IgD-negative memory B cell (primary cell): ENCODE results near the gene TMEM175. TPM values are rescaled to one million over a fixed set of nuclear protein-coding genes. Genes with fewer than 3 reads are reported as not detected.

Experiments used
- H3K27ac Mint-ChIP-seq, 3 donors: one replicate each; pipeline ENCODE4 v1.8.0; 2020 to 2022; ENCODE audit warnings: mild to moderate bottlenecking in 3 of 3, mixed read lengths in 3 of 3, moderate library complexity in 1 of 3
- H3K27me3 Mint-ChIP-seq: one replicate; pipeline ENCODE4 v1.8.0; 2021; ENCODE audit warnings: mixed read lengths
- H3K36me3 Mint-ChIP-seq: one replicate; pipeline ENCODE4 v1.8.0; 2020; ENCODE audit warnings: mild to moderate bottlenecking, mixed read lengths
- H3K4me1 Mint-ChIP-seq, 3 donors: one replicate each; pipeline ENCODE4 v1.8.0; 2020 to 2022; ENCODE audit warnings: mixed read lengths in 3 of 3, mild to moderate bottlenecking in 1 of 3
- H3K4me3 Mint-ChIP-seq, 4 donors: one replicate each; pipeline ENCODE4 v1.8.0; 2020 to 2022; ENCODE audit warnings: mild to moderate bottlenecking in 4 of 4, mixed read lengths in 4 of 4, moderate library complexity in 3 of 4
- H3K9me3 Mint-ChIP-seq, 3 donors: one replicate each; pipeline ENCODE4 v1.8.0; 2020 to 2021; ENCODE audit warnings: mixed read lengths in 3 of 3, mild to moderate bottlenecking in 1 of 3
- polyA plus RNA-seq: library from polyadenylated mRNA; unstranded; fragments of 300-500 nt; fragmentation: Illumina TruSeq; gene quantifications from one replicate; pipeline ENCODE4 v1.2.3, GENCODE V29; 2021

TMEM175 gene
- polyA plus RNA-seq, 1 donor from 2014 or later: 20.0 TPM

DNA sequence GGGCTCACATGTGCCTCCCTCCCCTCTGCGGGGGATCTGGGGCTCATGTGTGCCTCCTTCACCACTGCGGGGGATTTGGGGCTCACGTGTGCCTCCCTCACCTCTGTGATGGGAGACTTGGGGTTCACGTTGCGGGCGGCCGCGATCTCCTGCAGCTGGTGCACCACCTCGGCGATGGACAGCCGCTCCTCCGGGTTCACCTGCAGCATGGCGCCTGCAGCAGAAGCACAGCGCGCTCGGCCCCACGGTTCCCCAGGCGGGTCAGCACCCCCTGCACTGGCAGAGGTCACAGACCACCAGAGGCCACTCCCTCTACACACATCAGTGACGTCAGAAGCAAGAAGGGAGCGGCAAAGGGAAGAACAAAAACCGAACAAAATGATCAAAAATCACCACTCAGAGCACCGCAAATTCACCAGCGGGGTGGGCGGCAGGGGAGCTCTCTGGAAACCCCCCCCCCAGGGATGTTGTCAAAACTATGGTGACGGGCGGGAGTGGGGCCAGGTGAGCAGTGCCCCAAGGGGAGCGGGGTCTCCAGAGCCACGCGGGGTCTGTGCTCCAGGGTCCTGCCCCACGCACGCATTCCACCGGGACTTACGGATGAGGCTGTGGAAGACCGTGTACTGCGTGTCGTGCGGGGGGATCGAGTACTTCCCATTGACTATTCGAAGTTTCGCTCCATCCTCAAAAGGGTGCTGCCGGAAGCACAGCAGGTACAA lies 38.8 kb upstream of the TMEM175 start:
- H3K4me3 Mint-ChIP-seq: no peak overlapping the region
- H3K27me3 Mint-ChIP-seq: no peaks in the 10 kb centered on the region
- peaks cover 1% of the 10 kb centered on the region for H3K36me3 Mint-ChIP-seq
- no peaks in the 10 kb centered on the region for H3K9me3 Mint-ChIP-seq
- H3K4me1 Mint-ChIP-seq: peaks cover 0 to 1% (median 0%) of the 10 kb centered on the region in 3 donors
- H3K27ac Mint-ChIP-seq: no peak overlapping the region

GRCh38 chr4:893995-894705 lies 38.1 kb upstream of the TMEM175 start:
- no peaks in the 10 kb centered on the region for H3K9me3 Mint-ChIP-seq
- no peak overlapping the region for H3K27ac Mint-ChIP-seq
- H3K4me1 Mint-ChIP-seq: peaks cover 0 to 1% (median 0%) of the 10 kb centered on the region in 3 donors
- H3K4me3 Mint-ChIP-seq: no peak overlapping the region
- H3K36me3 Mint-ChIP-seq: peaks cover 1% of the 10 kb centered on the region
- no peaks in the 10 kb centered on the region for H3K27me3 Mint-ChIP-seq

DNA sequence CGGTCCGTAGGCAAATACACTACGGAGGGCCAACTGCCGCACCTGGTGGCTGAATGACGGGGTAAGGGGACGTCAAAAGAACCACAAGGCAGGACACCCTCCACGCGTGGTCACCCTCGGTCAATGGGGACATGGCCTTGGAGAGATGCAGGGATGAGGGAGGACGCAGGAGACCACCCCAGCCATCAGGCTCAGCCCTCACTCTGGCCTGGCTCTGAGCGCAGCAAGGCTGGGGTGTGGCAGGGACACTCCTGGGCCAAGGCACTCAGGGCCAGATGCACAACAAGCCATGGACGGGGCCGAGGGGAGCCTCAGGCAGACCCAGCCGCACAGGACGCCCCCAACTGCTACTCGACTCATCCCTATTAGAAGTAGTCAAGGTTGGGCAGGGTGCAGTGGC lies 36.7 kb upstream of the TMEM175 start:
- Mint-ChIP-seq H3K27me3 (no peaks in the 10 kb centered on the region), H3K4me3 (no peak overlapping the region), H3K36me3 (peaks cover 3% of the 10 kb centered on the region), H3K4me1 (peaks cover 0 to 1% (median 0%) of the 10 kb centered on the region in 3 donors), H3K27ac (no peak overlapping the region), H3K9me3 (no peaks in the 10 kb centered on the region)

- no peak overlapping the region for H3K27ac Mint-ChIP-seq
- H3K9me3 Mint-ChIP-seq: no peaks in the 10 kb centered on the region
- H3K4me1 Mint-ChIP-seq: no peaks in the 10 kb centered on the region
- no peak overlapping the region for H3K4me3 Mint-ChIP-seq
- no peaks in the 10 kb centered on the region for H3K27me3 Mint-ChIP-seq
- peaks cover 3% of the 10 kb centered on the region for H3K36me3 Mint-ChIP-seq
Observed at GRCh38 chr4:896216-896615, 36.0 kb upstream of the TMEM175 start.

DNA sequence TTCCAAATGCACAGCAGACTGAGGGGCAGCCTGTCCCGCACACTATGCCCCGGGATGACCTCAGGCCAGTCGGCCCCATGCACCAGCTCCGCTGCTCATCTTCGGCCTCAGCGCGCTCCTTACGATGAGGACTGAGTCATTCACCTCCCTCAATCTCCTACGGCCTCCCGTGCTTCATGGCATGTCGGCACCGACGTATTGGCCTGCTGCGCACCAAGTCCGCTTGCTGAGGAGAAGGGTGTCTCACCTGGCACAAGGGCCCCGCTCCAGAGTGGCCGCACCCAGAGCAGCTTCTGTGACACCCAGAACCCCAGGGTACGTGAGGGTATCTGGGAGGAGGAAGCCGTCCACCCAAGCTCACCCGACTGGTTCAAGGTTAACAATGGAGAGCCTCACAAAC lies 35.6 kb upstream of the TMEM175 start:
- Mint-ChIP-seq H3K27ac (peak overlapping the region in 1 of 3 donors; percentile 59), H3K27me3 (no peaks in the 10 kb centered on the region), H3K9me3 (no peaks in the 10 kb centered on the region)

DNA sequence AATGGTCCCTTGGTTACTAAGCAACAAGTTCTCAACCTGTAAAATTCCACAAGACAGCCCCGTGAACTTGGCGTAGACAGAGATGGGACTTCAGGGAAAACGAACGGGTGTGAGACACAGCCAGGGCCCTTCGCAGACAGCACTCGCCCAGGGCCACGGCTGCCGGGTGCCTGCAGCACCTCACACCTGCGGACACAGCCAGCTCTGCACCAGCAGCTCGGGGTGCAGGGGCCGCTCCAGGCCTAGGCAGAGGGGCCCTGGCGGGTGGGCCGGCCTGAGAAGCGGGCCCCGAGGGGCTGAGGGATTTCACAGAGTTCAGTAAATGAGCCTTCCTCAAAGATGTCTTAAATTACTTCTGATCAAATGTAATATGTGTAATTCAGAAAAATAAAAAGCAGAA lies 34.1 kb upstream of the TMEM175 start:
- no peak overlapping the region for H3K4me3 Mint-ChIP-seq

More for the DNA sequence above, 35.6 kb upstream of the TMEM175 start:
- Mint-ChIP-seq H3K4me1 (no peaks in the 10 kb centered on the region), H3K36me3 (peaks cover 3% of the 10 kb centered on the region), H3K4me3 (no peak overlapping the region)

DNA sequence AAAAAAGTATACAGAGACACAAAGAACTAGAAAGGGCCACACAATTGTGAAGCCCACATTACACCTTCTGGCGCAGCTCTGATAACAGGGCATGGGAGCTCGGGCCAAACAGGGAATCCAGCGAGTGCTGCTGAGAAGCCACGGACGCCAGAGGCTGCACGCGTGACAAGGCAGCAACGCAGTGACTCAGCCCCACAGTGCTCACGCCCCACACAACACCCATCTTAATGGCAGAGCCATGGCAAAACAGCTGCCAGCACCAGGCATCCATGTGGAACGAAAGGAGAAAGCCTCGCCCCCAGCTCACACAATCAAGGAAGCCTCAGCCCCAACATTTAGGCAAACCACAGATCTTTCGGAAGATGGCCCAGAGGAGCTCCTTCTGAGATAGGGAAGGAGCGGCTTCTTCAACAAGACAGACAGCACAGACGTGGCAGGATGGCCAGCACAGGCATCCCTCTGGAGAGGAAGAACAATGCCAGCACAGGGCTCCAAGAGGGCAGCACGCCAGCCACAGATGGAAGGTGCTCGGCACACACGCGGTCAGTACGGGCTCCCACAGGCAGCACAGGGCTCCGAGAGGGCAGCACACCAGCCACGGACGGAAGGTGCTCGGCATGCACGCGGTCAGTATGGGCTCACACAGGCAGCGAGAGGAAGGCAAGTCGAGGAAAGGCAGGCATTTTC lies 33.2 kb upstream of the TMEM175 start:
- no peak overlapping the region for H3K4me3 Mint-ChIP-seq
- no peaks in the 10 kb centered on the region for H3K4me1 Mint-ChIP-seq

More for the DNA sequence above, 34.1 kb upstream of the TMEM175 start:
- no peaks in the 10 kb centered on the region for H3K9me3 Mint-ChIP-seq
- H3K36me3 Mint-ChIP-seq: peaks cover 3% of the 10 kb centered on the region
- H3K4me1 Mint-ChIP-seq: no peaks in the 10 kb centered on the region
- H3K27me3 Mint-ChIP-seq: no peaks in the 10 kb centered on the region
- H3K27ac Mint-ChIP-seq: no peak overlapping the region

DNA sequence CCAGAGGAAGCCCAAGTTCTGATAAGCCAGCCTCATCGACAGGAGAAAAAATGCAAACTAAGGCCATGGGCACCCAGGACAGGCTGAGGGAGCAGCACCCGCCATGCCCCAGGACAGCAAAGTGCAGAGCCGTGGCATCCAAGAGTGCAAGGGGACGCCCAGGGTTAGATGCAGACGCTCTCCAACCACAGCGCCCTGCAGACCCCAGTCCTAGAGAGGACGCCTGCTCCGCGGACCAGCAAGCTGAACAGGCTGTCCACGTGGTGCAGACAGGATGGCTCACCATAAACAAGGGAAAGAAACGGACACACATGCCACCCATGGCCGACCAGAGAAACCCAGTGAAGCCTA lies 32.7 kb upstream of the TMEM175 start:
- Mint-ChIP-seq H3K4me1 (no peaks in the 10 kb centered on the region), H3K27ac (no peak overlapping the region), H3K9me3 (no peaks in the 10 kb centered on the region), H3K4me3 (no peak overlapping the region), H3K36me3 (peaks cover 3% of the 10 kb centered on the region), H3K27me3 (no peaks in the 10 kb centered on the region)

More for the DNA sequence above, 33.2 kb upstream of the TMEM175 start:
- no peaks in the 10 kb centered on the region for H3K9me3 Mint-ChIP-seq
- peaks cover 3% of the 10 kb centered on the region for H3K36me3 Mint-ChIP-seq
- H3K27ac Mint-ChIP-seq: no peak overlapping the region
- H3K27me3 Mint-ChIP-seq: no peaks in the 10 kb centered on the region

DNA sequence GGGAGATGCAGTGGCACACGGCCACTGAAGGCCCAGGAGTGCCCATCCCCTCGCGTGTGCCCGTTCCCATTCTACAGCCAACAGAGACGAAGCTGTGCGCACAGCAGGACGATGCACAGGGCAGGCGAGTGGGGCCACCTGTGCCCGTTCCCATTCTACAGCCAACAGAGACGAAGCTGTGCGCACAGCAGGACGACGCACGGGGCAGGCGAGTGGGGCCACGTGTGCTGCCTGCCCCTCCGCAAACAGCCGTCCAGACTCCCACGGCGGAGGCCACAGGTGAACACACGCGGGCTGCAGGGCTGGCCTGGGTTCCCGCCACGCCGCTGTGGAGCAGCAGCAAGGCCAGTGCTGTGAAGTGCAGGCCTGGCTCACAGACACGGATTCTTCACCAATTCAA lies 32.2 kb upstream of the TMEM175 start:
- Mint-ChIP-seq H3K36me3 (peaks cover 3% of the 10 kb centered on the region), H3K9me3 (no peaks in the 10 kb centered on the region), H3K4me3 (no peak overlapping the region), H3K4me1 (no peaks in the 10 kb centered on the region), H3K27me3 (no peaks in the 10 kb centered on the region), H3K27ac (no peak overlapping the region)

- H3K9me3 Mint-ChIP-seq: no peaks in the 10 kb centered on the region
- no peaks in the 10 kb centered on the region for H3K4me1 Mint-ChIP-seq
- H3K27ac Mint-ChIP-seq: no peak overlapping the region
- peak overlapping the region in 1 of 4 donors; percentile 59 for H3K4me3 Mint-ChIP-seq
- H3K36me3 Mint-ChIP-seq: peaks cover 3% of the 10 kb centered on the region
- no peaks in the 10 kb centered on the region for H3K27me3 Mint-ChIP-seq
Observed at GRCh38 chr4:900721-901120, 31.5 kb upstream of the TMEM175 start.

DNA sequence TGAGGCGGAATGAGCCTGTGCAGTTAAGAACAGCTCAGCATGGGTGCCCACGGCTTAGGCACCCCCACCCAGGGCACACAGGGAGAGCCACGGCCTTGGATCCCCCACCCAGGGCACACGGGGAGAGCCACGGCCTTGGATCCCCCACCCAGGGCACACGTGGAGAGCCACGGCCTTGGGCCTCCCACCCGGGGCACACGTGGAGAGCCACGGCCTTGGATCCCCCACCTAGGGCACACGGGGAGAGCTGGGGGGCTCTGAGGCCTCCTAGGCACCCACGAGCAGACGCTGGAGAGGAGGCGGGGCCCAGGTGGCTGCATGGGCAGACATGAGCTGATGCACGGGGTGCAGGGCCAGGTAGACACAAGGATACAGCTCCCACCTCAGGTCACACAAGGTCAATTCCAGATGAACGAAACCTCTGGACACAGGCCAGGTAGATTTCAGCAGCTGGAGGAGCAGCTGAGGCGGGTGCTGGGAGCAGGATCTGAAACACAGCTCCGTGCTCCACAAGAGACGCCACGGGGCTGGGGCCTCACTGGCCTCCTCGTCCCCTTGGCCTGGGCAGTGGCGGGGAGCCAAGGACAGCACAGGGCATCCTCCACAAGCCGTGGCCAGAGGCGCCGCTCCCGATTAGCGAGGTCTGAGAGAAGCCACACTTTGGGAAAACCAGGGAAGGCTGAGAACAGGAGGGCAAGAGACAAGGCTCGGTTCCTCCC lies 30.9 kb upstream of the TMEM175 start:
- no peaks in the 10 kb centered on the region for H3K4me1 Mint-ChIP-seq

GRCh38 chr4:903066-904046 lies 28.9 kb upstream of the TMEM175 start:
- no peaks in the 10 kb centered on the region for H3K27me3 Mint-ChIP-seq
- H3K4me3 Mint-ChIP-seq: no peak overlapping the region

More for the DNA sequence above, 30.9 kb upstream of the TMEM175 start:
- Mint-ChIP-seq H3K4me3 (no peak overlapping the region), H3K36me3 (peaks cover 3% of the 10 kb centered on the region), H3K27ac (peak overlapping the region in 1 of 3 donors; percentile 35), H3K27me3 (no peaks in the 10 kb centered on the region), H3K9me3 (no peaks in the 10 kb centered on the region)

DNA sequence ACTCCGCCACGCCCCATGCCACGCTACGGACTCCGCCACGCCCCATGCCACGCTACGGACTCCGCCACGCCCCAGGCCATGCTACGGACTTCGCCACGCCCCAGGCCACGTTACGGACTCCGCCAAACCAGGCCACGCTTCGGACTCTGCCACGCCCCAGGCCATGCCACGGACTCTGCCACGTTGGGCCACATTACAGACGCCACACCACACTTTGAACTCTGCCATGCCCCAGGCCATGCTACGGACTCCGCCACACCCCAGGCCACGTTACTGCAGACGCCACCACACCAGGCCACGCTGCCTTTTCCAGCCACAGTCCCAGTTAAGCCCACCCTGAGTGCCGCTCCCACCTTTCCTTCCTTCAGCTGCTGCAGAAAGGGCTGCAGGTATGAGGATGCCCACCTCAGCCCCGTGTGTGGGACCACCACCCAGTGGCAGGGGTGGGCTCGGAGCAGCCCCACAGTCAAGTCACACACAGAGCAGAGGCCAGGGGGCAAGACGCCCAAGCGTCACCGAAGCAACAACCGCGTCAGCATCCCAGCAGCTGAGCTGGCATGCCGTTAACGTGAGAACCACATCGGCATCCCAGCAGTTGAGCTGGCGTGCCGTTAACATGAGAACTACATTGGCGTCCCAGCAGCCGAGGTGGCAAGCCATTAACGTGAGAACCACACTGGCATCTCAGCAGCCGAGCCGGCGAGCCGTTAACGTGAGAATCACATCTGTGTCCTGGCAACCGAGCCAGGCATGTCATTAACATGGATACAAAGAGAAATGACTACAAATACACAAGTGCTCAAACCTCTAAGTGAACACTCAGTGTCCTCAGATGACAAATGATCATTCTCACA lies 26.5 kb upstream of the TMEM175 start:
- Mint-ChIP-seq H3K4me1 (peaks cover 0 to 2% (median 0%) of the 10 kb centered on the region in 3 donors), H3K36me3 (peaks cover 2% of the 10 kb centered on the region), H3K27me3 (no peaks in the 10 kb centered on the region), H3K9me3 (no peaks in the 10 kb centered on the region), H3K27ac (no peak overlapping the region), H3K4me3 (no peak overlapping the region)

More at GRCh38 chr4:903066-904046, 28.9 kb upstream of the TMEM175 start:
- no peaks in the 10 kb centered on the region for H3K9me3 Mint-ChIP-seq
- H3K36me3 Mint-ChIP-seq: peaks cover 2% of the 10 kb centered on the region
- peak overlapping the region in 1 of 3 donors; percentile 4 for H3K27ac Mint-ChIP-seq
- H3K4me1 Mint-ChIP-seq: peaks cover 0 to 2% (median 0%) of the 10 kb centered on the region in 3 donors
